Mesenchymal stem cell (in vitro differentiated cells and primary cell): ENCODE results near the gene SNX27.

Experiments
- DNase-seq: peaks from one replicate; pipeline ENCODE4 v3.0.0-alpha.2; 2013
- H2AFZ ChIP-seq: one replicate; pipeline ENCODE4 v1.6.1; 2013; ENCODE audit warnings: low read depth, mild to moderate bottlenecking, control low read depth, inconsistent platforms, low read length, moderate library complexity
- H2AK5ac ChIP-seq: 2 replicates; pipeline ENCODE4 v1.6.1; 2013; ENCODE audit warnings: low read length, moderate library complexity, mild to moderate bottlenecking, inconsistent platforms; ENCODE audit not compliant: severe bottlenecking
- H2BK120ac ChIP-seq: one replicate; pipeline ENCODE4 v1.6.1; 2013; ENCODE audit warnings: low read depth, mild to moderate bottlenecking, inconsistent platforms, low read length, moderate library complexity
- H2BK12ac ChIP-seq, 2 experiments: one replicate each; pipeline ENCODE4 v1.6.1; 2013; ENCODE audit warnings: inconsistent platforms in 2 of 2, low read length in 2 of 2, mild to moderate bottlenecking in 2 of 2, moderate library complexity in 2 of 2, control low read depth in 1 of 2
- H2BK15ac ChIP-seq: one replicate; pipeline ENCODE4 v1.6.1; 2013; ENCODE audit warnings: mild to moderate bottlenecking, low read depth, inconsistent platforms; ENCODE audit not compliant: poor library complexity, severe bottlenecking
- H2BK5ac ChIP-seq: 2 replicates; pipeline ENCODE4 v1.6.1; 2013; ENCODE audit warnings: low read depth, mild to moderate bottlenecking, low read length, control low read depth, inconsistent platforms; ENCODE audit not compliant: poor library complexity, severe bottlenecking
- H3K14ac ChIP-seq, 2 experiments: one replicate each; pipeline ENCODE4 v1.6.1; 2013; ENCODE audit warnings: inconsistent platforms in 2 of 2, low read length in 2 of 2, control low read depth in 1 of 2, mild to moderate bottlenecking in 1 of 2, moderate library complexity in 1 of 2
- H3K18ac ChIP-seq, 2 experiments: one replicate each; pipeline ENCODE4 v1.6.1; 2013; ENCODE audit warnings: inconsistent platforms in 2 of 2, low read length in 2 of 2, control low read depth in 1 of 2, low read depth in 1 of 2, mild to moderate bottlenecking in 1 of 2
- H3K23ac ChIP-seq, 2 experiments: one replicate each; pipeline ENCODE4 v1.6.1; 2013; ENCODE audit warnings: inconsistent platforms in 2 of 2, low read length in 2 of 2, mild to moderate bottlenecking in 2 of 2, moderate library complexity in 2 of 2, control low read depth in 1 of 2
- H3K27ac ChIP-seq: 2 replicates; pipeline ENCODE4 v1.5.1; 2013; ENCODE audit warnings: mild to moderate bottlenecking, moderate library complexity, low read length, control low read depth, inconsistent platforms; ENCODE audit not compliant: poor library complexity, severe bottlenecking
- H3K27me3 ChIP-seq, 2 experiments: 2 replicates each; pipeline versions ENCODE4 v1.6.1 to v1.7.0; 2013; ENCODE audit warnings: low read length in 2 of 2, mild to moderate bottlenecking in 2 of 2, moderate library complexity in 2 of 2, control low read depth in 1 of 2, inconsistent platforms in 1 of 2; ENCODE audit not compliant: control insufficient read depth in 1 of 2, insufficient read depth in 1 of 2
- H3K36me3 ChIP-seq, 2 experiments: 2 replicates each; pipeline versions ENCODE4 v1.6.1 to v1.7.0; 2013; ENCODE audit warnings: low read length in 2 of 2, control low read depth in 1 of 2, inconsistent platforms in 1 of 2, low read depth in 1 of 2, mild to moderate bottlenecking in 1 of 2; ENCODE audit not compliant: insufficient read depth in 2 of 2, control insufficient read depth in 1 of 2
- H3K4ac ChIP-seq, 2 experiments: one replicate each; pipeline ENCODE4 v1.6.1; 2013; ENCODE audit warnings: inconsistent platforms in 2 of 2, low read length in 2 of 2, mild to moderate bottlenecking in 2 of 2, moderate library complexity in 2 of 2, control low read depth in 1 of 2, low read depth in 1 of 2
- H3K4me1 ChIP-seq: 2 replicates; pipeline ENCODE4 v1.6.1; 2013; ENCODE audit warnings: low read depth, low read length, control low read depth; ENCODE audit not compliant: control insufficient read depth, insufficient read depth
- H3K4me2 ChIP-seq: 2 replicates; pipeline ENCODE4 v1.6.1; 2013; ENCODE audit warnings: low read length, mild to moderate bottlenecking, inconsistent platforms; ENCODE audit not compliant: poor library complexity, severe bottlenecking
- H3K4me3 ChIP-seq, 2 experiments: 2 replicates each; pipeline versions ENCODE4 v1.5.1 to v1.7.0; 2013; ENCODE audit warnings: low read length in 2 of 2, mild to moderate bottlenecking in 2 of 2, control low read depth in 1 of 2, low read depth in 1 of 2; ENCODE audit not compliant: insufficient read depth in 1 of 2
- H3K79me1 ChIP-seq: replicated peaks from 2 replicates; pipeline ENCODE4 v1.6.1; 2013; ENCODE audit warnings: mild to moderate bottlenecking, control low read depth, low read length, inconsistent platforms; ENCODE audit not compliant: poor library complexity, severe bottlenecking
- H3K9ac ChIP-seq: 2 replicates; pipeline ENCODE4 v1.7.0; 2013; ENCODE audit warnings: mild to moderate bottlenecking, low read length, moderate library complexity
- H3K9me3 ChIP-seq: 2 replicates; pipeline ENCODE4 v1.7.0; 2013; ENCODE audit warnings: mild to moderate bottlenecking, low read length; ENCODE audit not compliant: control insufficient read depth
- H4K8ac ChIP-seq: one replicate; pipeline ENCODE4 v1.6.1; 2013; ENCODE audit warnings: inconsistent platforms, mild to moderate bottlenecking, low read length, moderate library complexity
- H4K91ac ChIP-seq: one replicate; pipeline ENCODE4 v1.6.1; 2013; ENCODE audit warnings: mild to moderate bottlenecking, low read length, inconsistent platforms
- WGBS: methylation state at CpG from one replicate; pipeline ENCODE4 v1.1.7; 2013; ENCODE audit warnings: mixed read lengths; 5-methylcytosine and 5-hydroxymethylcytosine counted together

SNX27 gene

DNA sequence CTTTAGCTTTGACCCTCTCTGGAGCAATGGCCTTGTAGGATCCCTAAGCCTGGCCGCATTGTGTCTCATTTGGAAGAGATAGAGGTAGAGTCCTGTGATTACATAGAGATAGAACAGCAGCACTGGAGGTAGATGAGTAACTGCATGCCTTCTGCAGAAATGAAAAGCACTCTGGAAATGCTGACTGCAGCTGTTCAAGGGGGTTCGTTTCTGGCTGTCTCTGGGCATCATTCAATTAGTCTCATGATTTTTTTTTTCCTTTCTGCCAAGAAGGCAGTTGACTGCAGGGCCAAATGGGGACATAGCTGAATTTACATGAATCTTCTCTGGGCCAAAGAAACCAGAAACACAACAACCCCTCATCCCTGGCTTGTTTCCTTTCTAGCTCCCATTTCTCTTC lies 28.1 kb upstream of the SNX27 start:
- Histone ChIP-seq H3K36me3 (peaks cover 15 to 25% of the 10 kb centered on the region in 2 experiments), H3K4ac (no peak overlapping the region), H3K4me2 (no peak overlapping the region), H2BK15ac (no peak overlapping the region), H3K14ac (no peak overlapping the region), H4K8ac (no peak overlapping the region), H3K9ac (no peak overlapping the region), H2BK12ac (no peak overlapping the region), H3K27me3 (no peaks in the 10 kb centered on the region), H2AFZ (no peak overlapping the region), H2BK5ac (no peak overlapping the region), H3K4me1 (peaks cover 17% of the 10 kb centered on the region), H2BK120ac (no peak overlapping the region), H3K9me3 (no peaks in the 10 kb centered on the region), H3K4me3 (no peak overlapping the region), H4K91ac (no peak overlapping the region), H3K27ac (peak overlapping the region; percentile 6), H3K18ac (no peak overlapping the region), H2AK5ac (peak overlapping the region; percentile 45), H3K23ac (no peak overlapping the region), H3K79me1 (no peaks in the 10 kb centered on the region)
- no peak for DNase-seq
- 94% methylated on average over 2 of the region's 2 CpGs for WGBS

DNA sequence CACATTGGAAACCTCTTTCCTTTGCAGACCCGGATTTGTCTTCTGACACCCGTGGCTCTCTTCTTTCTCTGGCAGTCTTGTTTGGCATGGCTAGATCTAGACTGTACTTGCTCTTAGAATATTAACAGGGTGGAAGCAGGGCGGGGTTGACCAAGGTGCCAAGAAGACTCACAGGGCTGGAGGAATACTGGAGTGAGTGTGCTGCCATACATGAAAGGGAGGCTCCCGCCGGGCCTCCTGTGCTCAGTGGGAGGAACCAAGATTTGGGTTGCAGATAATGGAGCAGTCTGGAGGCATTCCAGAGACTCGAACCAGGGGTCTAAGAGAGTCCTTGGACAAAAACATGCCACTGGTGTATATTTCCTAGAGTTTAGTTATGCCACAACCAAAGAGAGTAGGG lies 27.6 kb upstream of the SNX27 start:
- no peak overlapping the region for H3K23ac ChIP-seq
- peaks cover 17% of the 10 kb centered on the region for H3K4me1 ChIP-seq
- peak overlapping the region; percentile 93 for H3K27ac ChIP-seq
- H2BK120ac ChIP-seq: no peak overlapping the region
- no peak overlapping the region for H3K14ac ChIP-seq
- H3K4me2 ChIP-seq: no peak overlapping the region
- no peak overlapping the region for H3K4me3 ChIP-seq
- 72% methylated on average over 6 of the region's 6 CpGs for WGBS
- no peaks in the 10 kb centered on the region for H3K9me3 ChIP-seq
- H3K4ac ChIP-seq: no peak overlapping the region
- peaks cover 15 to 25% of the 10 kb centered on the region in 2 experiments for H3K36me3 ChIP-seq
- DNase-seq: no peak
- no peak overlapping the region for H2BK5ac ChIP-seq
- peak overlapping the region; percentile 78 for H2BK15ac ChIP-seq
- H3K9ac ChIP-seq: no peak overlapping the region
- H3K18ac ChIP-seq: no peak overlapping the region
- no peak overlapping the region for H4K91ac ChIP-seq
- peak overlapping the region; percentile 90 for H2AK5ac ChIP-seq
- H3K79me1 ChIP-seq: no peaks in the 10 kb centered on the region
- no peak overlapping the region for H4K8ac ChIP-seq
- no peak overlapping the region for H2BK12ac ChIP-seq
- H2AFZ ChIP-seq: no peak overlapping the region
- H3K27me3 ChIP-seq: no peaks in the 10 kb centered on the region

DNA sequence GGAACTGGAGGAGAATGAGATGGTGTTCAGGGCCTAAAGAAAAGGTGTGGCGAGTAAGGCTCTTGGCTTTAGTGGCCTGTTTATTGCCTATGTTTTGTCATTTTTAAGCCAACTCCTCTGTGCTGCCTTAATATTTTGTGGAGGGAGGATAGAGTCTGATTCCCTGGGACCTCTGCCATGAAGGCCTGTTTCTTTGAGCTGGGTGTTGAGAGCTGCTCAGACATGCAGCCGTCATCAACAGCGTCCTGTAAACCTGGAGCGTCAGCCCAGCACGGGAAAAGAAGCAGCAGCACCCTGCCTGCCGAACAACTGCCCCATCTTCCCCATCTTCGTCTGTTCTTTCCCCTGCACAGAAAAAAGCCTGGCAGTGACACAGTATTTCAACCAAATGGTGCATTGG lies 27.1 kb upstream of the SNX27 start:
- Histone ChIP-seq H3K9ac (no peak overlapping the region), H4K91ac (no peak overlapping the region), H3K4me1 (peaks cover 14% of the 10 kb centered on the region), H3K14ac (no peak overlapping the region), H2BK120ac (no peak overlapping the region), H3K4me2 (no peak overlapping the region), H3K4ac (no peak overlapping the region), H3K4me3 (no peak overlapping the region), H3K9me3 (no peaks in the 10 kb centered on the region), H3K79me1 (no peaks in the 10 kb centered on the region), H2BK15ac (no peak overlapping the region), H4K8ac (no peak overlapping the region), H3K18ac (no peak overlapping the region), H3K27ac (peak overlapping the region; percentile 93), H3K27me3 (no peaks in the 10 kb centered on the region), H2BK5ac (no peak overlapping the region), H2AK5ac (peak overlapping the region; percentile 90), H3K23ac (no peak overlapping the region), H2BK12ac (no peak overlapping the region), H2AFZ (no peak overlapping the region), H3K36me3 (peaks cover 15 to 20% of the 10 kb centered on the region in 2 experiments)
- 83% methylated on average over 7 of the region's 7 CpGs for WGBS
- no peak for DNase-seq

DNA sequence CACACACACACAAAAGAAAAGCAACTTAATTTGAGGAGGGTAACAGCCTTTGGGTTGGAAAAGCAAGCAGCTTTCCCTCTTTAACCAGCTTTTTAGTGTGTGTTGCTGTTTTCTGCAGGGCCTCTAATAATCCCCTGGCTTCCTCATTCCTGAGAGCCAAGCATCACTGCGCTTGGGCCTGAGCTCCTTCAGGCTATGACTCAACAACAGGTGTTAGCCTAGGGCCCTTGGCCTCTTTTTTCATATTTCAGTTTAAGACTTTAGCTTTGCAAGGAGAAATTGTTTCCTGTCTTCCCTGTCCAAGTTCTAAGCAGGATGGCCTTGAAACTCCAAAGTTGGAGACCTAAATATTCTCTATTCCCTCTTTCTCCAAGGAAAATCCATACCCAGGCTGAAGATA lies 26.2 kb upstream of the SNX27 start:
- Histone ChIP-seq H2BK120ac (no peak overlapping the region), H3K23ac (no peak overlapping the region), H2BK15ac (no peak overlapping the region), H3K27ac (peak overlapping the region; percentile 93), H3K27me3 (no peaks in the 10 kb centered on the region), H4K8ac (peak overlapping the region; percentile 33), H2AK5ac (no peak overlapping the region), H3K4me3 (no peak overlapping the region), H3K18ac (no peak overlapping the region), H3K9me3 (peaks cover under 1% of the 10 kb centered on the region), H3K14ac (no peak overlapping the region), H2AFZ (no peak overlapping the region), H2BK12ac (no peak overlapping the region), H3K4me2 (no peak overlapping the region), H3K4me1 (peaks cover 13% of the 10 kb centered on the region), H3K9ac (no peak overlapping the region), H4K91ac (no peak overlapping the region), H3K79me1 (no peaks in the 10 kb centered on the region), H3K4ac (no peak overlapping the region), H3K36me3 (peaks cover 12 to 13% of the 10 kb centered on the region in 2 experiments), H2BK5ac (no peak overlapping the region)
- WGBS: 30% methylated on average over 1 of the region's 1 CpG
- DNase-seq: peak; percentile 60
